ENCODE data around the gene VPS13D.

DNA sequence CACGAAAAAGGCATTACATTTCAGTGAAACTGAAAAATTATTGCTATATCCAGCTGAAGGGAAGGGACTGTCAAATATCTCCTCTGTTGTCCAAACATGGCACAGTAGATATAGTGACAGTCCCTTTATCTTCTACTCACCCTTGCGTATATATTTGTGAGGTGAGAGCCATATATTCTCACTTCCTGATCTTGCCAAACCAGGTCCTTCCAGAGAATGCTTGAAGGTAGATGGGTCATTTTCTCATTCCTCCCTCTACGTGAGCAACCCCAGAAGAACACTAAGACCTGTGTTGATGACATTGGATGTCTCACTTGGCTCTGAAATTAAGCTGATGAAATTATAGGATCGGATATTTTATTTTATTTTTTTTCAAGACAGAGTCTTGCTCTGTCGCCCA, 237.0 kb downstream of the VPS13D start:
- TF ChIP-seq POLR2A (IDR thresholded peaks at IDR 0.05; ENCODE audit: low read length) (no peak), GATA1 (IDR thresholded peaks at IDR 0.05; ENCODE audit: low read depth, low read length) (no peak)

All from erythroblast (primary cell).